ENCODE data around the gene BIRC3.

BIRC3 gene

DNA sequence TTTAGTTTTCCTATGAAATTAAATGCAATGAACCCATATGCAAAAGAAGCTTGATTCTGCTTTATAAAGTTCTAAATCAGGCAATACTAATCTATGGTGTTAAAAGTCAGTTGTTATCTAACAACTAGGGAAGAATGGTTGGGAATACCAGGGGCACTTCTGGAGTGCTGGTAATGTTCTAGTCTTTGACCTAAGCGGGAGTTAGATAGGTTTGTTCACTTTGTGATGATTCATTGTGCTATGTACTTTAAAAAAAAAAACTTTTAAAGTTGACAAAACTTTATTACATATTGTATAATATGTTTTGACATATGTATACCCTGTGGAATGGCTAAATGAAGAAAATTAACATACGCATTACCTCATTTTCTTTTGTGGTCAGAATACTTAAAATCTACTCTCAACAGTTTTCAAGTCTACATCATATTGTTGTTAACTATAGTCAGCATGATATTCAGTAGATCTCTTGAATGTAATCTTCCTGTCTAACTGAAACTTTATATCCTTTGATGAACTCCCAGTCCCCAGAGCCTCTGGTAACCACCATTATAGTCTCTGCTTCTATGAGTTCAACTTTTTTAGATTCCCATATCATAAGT, 69.0 kb downstream of the BIRC3 start:
- DNase-seq = no peak
- intact Hi-C loops (cut with DNase I) = no loop called here

- no peak for DNase-seq
- intact Hi-C loops (cut with DNase I) = no loop called here
Observed at GRCh38 chr11:102387043-102387781, 69.9 kb downstream of the BIRC3 start.

All from head of caudate nucleus (tissue), 42 donors.